SJSA1 (cell line): ENCODE measurements around the gene NPC1. TPM values are rescaled to one million over a fixed set of nuclear protein-coding genes. Genes with fewer than 3 reads are reported as not detected.

Source experiments
- DNase-seq, 2 experiments: peaks; one replicate each; pipeline ENCODE4 v3.0.0-alpha.2; 2015 to 2020; ENCODE audit warnings: low spot score in 2 of 2, low read depth in 1 of 2
- H3K27ac ChIP-seq: fragments of 250-450 bp; sonication (Bioruptor Pico); 2 replicates; pipeline ENCODE4 v1.5.1; 2020; ENCODE audit warnings: mild to moderate bottlenecking, moderate library complexity
- H3K27me3 ChIP-seq: fragments of 250-450 bp; sonication (Bioruptor Pico); replicated peaks from 2 replicates; pipeline ENCODE4 v1.5.1; 2020; ENCODE audit warnings: mild to moderate bottlenecking, moderate library complexity
- H3K36me3 ChIP-seq: fragments of 250-450 bp; sonication (Bioruptor Pico); 2 replicates; pipeline ENCODE4 v1.5.1; 2020; ENCODE audit warnings: mild to moderate bottlenecking
- H3K4me1 ChIP-seq: fragments of 250-450 bp; sonication (Bioruptor Pico); replicated peaks from 2 replicates; pipeline ENCODE4 v1.6.1; 2021; ENCODE audit warnings: mild to moderate bottlenecking
- H3K4me3 ChIP-seq: fragments of 250-450 bp; sonication (Bioruptor Pico); 2 replicates; pipeline ENCODE4 v1.5.1; 2020; ENCODE audit warnings: mild to moderate bottlenecking
- H3K9me3 ChIP-seq: fragments of 250-450 bp; sonication (Bioruptor Pico); replicated peaks from 2 replicates; pipeline ENCODE4 v1.5.1; 2020; ENCODE audit warnings: mild to moderate bottlenecking
- total RNA-seq: library from RNA; depleted of rRNA; stranded (reverse); fragments of >200 nt; shearing (Covaris generic); gene quantifications from 2 replicates; pipeline ENCODE4 v1.2.3, GENCODE V29; 2014; rRNA removed

Gene NPC1
- total RNA-seq, result 28.4 and 38.7 TPM in 2 replicates

DNA sequence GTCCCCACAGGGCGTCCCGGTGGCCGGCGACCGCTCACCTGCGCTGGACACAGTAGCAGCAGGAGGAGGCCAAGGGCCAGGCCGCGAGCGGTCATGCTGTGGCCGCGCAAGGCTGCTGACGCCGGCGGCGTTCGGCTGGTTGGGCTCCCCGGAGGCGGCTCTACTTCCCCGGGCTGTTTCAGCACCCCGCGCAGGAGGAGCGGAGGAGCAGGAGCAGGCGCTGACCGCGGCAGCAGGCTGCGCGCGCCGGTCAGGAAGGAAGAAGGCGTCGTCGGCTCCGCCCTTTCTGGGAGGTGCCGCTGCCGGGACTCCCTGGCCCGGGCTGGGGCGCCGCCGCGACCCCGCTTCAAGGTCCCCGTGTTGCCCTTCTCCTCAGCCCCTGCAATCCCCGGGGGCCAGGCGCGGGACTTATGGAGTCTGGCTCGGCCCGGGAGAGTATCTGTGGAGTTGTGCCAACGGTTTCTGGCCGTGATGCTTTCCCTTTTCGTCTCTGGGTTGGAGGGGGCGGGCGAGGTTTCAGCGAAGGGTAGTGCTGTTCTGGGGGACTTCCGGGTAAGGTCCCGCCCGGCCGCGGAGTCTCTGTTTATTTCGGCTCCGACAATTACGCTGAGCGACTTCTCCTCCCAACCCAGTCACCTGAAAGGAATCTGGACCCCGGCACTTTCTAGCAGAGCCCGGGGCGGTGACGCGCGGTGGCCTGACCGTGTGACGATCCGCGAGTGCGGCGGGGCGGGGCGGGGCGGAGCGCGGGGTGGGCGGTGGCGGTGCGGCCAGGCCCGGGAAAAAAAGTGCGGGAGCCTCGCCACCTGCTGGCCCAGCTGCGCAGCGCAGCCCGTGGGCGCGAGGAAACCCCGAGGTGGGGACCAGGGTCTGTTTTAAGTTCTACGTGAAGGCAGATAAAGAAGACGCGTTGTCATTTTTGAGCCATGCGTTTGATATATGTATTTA, at the start of gene NPC1:
Gene NPC1, minus strand, starts transcription at position 258 of the 948 bp plus-strand sequence. Its CDS starts 163 bp downstream, at position 95.
- Histone ChIP-seq H3K4me3 (peak within 1 kb of the TSS; percentile 77), H3K4me1 (peaks cover 33% of the 10 kb centered on the region)
- DNase-seq, result peak; percentile 98

DNA sequence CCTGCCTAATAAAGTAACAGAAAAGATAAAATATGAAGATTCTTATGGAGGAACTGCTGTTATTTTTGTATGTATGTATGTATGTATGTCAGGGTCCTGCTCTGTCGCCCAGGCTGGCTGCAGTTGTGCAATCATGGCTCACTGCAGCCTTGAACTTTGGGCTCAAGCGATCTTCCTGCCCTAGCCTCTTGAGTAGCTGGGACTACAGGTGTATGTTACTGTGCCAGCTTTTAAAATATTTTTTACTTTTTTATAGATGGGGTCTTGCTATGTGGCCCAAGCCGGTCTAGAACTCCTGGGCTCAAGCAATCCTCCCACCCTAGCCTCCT, 49.7 kb upstream of the NPC1 start:
- Histone ChIP-seq H3K36me3 (no peaks in the 10 kb centered on the region), H3K9me3 (no peaks in the 10 kb centered on the region), H3K27ac (no peak overlapping the region), H3K4me1 (no peaks in the 10 kb centered on the region), H3K27me3 (0 out of 2 replicates have a peak, but pooled peaks cover 3% of the 10 kb centered on the region), H3K4me3 (no peak overlapping the region)
- no peak for DNase-seq

More for the DNA sequence above, at the start of gene NPC1:
- Histone ChIP-seq H3K27ac (peak within 1 kb of the TSS; percentile 98), H3K36me3 (peaks cover 9% of the 10 kb centered on the region; the same call in 1 of the 2 replicates), H3K27me3 (no peaks in the 10 kb centered on the region), H3K9me3 (no peaks in the 10 kb centered on the region)

DNA sequence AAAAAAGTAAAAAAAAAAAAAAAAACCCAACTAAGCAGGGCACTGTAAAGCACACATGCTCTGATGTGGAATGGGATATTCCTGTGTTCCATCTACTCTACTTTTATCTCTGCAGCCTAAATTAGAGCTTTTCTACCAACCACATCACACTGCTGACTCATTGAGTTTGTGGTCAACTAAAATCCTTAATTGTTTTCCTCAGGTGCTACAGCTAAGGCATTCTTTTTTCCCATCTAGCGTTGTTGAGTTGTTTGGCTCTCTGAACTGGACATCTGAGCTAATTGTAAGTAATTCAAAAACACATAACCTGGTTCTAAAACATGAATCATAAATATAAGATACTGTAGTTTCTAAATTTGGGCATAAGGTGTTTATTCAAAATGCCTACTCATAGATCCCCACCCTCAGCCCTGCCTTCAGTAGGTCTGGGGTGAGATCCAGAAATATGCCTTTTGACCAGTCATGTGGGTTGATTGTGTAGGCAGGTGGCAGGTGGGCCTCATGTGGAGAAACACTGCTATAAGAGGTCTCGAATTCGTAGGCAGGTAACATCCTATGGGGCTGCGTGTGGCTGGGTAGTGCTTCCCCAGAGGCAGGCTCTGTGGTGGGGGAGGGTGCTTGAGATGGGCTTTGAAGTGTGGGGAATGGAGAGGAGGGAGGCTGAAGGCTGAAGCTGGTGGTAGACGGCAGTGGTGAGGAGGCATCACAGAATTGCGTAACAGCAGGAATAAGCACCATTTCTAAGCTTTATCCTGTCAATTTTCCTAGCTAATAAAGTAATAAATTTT, 49.2 kb upstream of the NPC1 start:
- H3K4me3 ChIP-seq, result no peak overlapping the region
- no peaks in the 10 kb centered on the region for H3K9me3 ChIP-seq
- DNase-seq, result no peak
- 0 out of 2 replicates have a peak, but pooled peaks cover 3% of the 10 kb centered on the region for H3K27me3 ChIP-seq
- H3K27ac ChIP-seq, result no peak overlapping the region
- no peaks in the 10 kb centered on the region for H3K4me1 ChIP-seq
- no peaks in the 10 kb centered on the region for H3K36me3 ChIP-seq

DNA sequence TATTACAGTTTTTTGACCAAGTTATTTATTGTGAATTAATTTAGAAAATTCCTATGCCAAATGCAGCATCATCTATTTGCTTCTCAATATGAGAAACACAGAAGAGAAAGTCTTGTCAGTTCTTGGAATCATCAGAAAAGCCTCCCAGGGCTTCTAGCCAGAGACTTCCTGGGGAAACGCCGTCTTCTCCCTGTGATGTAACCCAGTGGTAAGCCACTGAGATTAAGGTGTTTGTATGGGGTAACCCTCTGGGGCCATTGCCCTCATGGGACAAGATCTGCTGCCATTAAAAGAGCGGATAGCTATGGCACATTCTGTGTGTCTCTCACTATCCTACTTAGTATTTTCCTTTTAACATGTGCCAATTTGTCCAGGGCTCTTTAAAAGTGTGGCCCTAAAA, 48.4 kb upstream of the NPC1 start:
- H3K27ac ChIP-seq, result no peak overlapping the region

DNA sequence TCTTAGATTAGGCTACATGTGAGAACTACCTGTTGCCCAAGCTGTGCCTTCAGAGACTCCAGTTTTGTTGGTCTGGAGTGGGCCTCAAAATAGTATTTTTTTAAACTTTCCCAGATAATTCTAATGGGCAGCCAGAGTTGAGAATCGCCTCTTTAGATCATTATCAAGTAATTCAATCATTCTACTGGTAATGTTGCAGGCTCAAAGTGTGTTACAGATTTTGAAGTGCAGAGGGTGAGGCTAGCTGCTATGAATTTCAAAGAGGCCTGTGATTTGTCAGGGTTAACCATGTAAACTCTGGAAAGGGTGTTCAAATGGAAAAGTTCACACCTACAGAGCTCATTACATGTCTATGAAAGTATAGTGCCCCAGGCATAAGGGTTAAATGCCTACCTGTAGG, 46.3 kb upstream of the NPC1 start:
- Histone ChIP-seq H3K9me3 (no peaks in the 10 kb centered on the region), H3K4me3 (no peak overlapping the region), H3K27ac (no peak overlapping the region), H3K27me3 (no peaks in the 10 kb centered on the region), H3K4me1 (peaks cover 1% of the 10 kb centered on the region), H3K36me3 (no peaks in the 10 kb centered on the region)
- no peak for DNase-seq

More for the DNA sequence above, 48.4 kb upstream of the NPC1 start:
- Histone ChIP-seq H3K4me1 (no peaks in the 10 kb centered on the region), H3K27me3 (0 out of 2 replicates have a peak, but pooled peaks cover 3% of the 10 kb centered on the region), H3K4me3 (no peak overlapping the region), H3K9me3 (no peaks in the 10 kb centered on the region), H3K36me3 (no peaks in the 10 kb centered on the region)
- no peak for DNase-seq

DNA sequence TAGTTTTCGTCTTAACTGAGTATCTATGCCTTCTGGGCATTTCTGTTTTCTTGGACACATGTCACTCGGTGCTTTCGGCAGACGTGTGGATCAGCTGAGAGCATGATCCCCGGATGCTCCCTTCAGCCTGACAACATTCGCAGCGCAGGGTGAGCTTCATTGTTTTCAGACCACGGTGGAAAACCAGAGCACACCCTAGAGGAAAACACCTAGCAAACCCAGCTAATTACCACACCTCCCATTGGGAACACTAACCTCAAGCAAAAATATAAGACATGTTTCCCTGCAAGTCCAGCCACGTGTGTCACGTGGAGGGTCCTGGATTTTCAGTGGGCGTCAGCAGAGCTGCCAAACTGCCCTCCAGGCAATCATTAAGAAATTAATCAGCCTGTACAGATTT, 45.4 kb upstream of the NPC1 start:
- H3K9me3 ChIP-seq, result no peaks in the 10 kb centered on the region
- DNase-seq, result no peak
- no peak overlapping the region for H3K27ac ChIP-seq
- H3K27me3 ChIP-seq, result no peaks in the 10 kb centered on the region
- H3K4me1 ChIP-seq, result peaks cover 10% of the 10 kb centered on the region
- no peaks in the 10 kb centered on the region for H3K36me3 ChIP-seq
- H3K4me3 ChIP-seq, result no peak overlapping the region

DNA sequence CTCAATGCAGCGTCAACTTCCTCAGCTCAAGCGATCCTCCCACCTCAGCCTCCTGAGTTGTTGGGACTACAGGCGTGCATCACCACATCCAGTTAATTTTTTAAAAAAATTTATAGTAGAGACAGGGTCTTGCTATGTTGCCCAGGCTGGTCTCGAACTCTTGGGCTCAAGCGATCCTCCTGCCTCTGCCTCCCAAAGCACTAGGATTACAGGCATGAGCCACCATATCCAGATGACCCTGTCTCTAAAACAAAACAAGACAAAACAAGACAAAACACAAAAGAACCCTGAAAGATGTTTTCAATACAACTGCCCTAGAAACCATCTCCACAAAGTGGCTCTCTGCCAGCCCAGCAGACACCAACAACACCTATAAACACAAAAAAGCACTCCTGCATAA, 45.0 kb upstream of the NPC1 start:
- H3K27me3 ChIP-seq, result no peaks in the 10 kb centered on the region
- no peak for DNase-seq
- no peaks in the 10 kb centered on the region for H3K36me3 ChIP-seq
- no peaks in the 10 kb centered on the region for H3K9me3 ChIP-seq
- H3K27ac ChIP-seq, result no peak overlapping the region
- H3K4me1 ChIP-seq, result peaks cover 14% of the 10 kb centered on the region
- no peak overlapping the region for H3K4me3 ChIP-seq

DNA sequence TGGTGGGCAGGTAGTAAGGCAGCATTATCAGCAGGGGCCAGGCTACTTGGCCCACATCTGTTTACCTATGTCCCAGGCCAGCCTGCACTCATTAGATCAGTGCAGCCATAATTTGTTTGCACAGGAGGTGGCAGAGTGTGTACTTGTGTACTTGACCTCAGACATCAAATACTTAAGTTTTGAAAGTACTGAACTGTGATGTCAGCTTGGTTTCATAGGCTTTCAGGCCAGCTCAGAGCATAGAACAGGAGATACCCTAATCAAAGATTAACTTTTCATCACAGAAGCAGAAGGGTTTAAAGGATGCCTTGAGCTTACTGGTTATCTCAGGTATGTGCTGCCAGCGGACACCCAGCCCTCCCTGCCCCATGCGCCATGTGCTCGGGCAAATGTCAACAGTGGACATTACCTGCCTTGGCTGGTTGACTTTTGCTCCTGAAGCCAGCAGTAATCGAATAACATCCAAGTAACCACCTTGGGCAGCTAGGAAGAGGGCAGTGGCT, 43.2 kb upstream of the NPC1 start:
- Histone ChIP-seq H3K4me1 (peaks cover 14% of the 10 kb centered on the region), H3K9me3 (no peaks in the 10 kb centered on the region), H3K27ac (no peak overlapping the region), H3K4me3 (no peak overlapping the region), H3K27me3 (no peaks in the 10 kb centered on the region), H3K36me3 (no peaks in the 10 kb centered on the region)
- DNase-seq, result no peak

DNA sequence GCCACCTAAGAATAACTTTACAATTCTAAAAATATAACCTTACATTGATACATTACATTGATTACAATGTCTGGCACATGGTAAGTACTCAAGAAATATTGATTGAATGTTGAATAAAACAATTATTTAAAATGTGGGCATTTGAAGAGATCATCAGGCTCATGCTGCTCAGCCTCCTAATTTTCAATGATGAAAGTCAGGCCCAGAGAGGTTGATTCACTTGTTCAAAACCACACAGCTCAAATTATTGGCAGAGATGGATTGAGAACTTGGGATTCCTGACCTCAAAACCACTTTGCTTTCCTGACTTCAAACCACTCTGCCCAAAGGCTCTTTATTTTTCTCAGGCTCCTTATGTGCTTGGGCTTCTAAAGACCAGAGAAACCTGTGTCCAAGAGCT, 41.7 kb upstream of the NPC1 start:
- Histone ChIP-seq H3K27ac (no peak overlapping the region), H3K4me1 (peaks cover 14% of the 10 kb centered on the region), H3K9me3 (no peaks in the 10 kb centered on the region), H3K4me3 (no peak overlapping the region), H3K36me3 (no peaks in the 10 kb centered on the region), H3K27me3 (no peaks in the 10 kb centered on the region)
- DNase-seq, result no peak

DNA sequence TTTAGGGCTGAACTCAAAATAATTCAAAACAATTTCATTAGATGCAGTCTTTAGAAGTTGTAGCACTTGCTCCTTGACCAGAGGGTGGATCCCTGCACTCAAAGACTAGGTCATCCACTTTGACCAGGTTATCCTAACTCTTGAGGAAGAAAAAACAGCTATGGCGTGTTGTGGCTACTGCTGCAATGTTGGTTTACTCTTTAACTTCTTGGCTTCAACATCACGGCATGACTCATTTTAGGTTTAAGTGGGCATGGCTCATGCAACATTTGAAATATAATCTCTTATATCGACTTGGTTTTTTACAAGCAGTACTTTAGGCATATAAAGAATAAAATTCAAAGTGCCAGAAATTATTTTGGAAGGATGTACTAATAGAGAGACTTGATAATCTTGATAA, 41.0 kb upstream of the NPC1 start:
- Histone ChIP-seq H3K27ac (no peak overlapping the region), H3K36me3 (no peaks in the 10 kb centered on the region), H3K27me3 (no peaks in the 10 kb centered on the region), H3K9me3 (no peaks in the 10 kb centered on the region), H3K4me1 (peaks cover 14% of the 10 kb centered on the region), H3K4me3 (no peak overlapping the region)
- peak in 1 of 2 experiments; percentile 20 for DNase-seq

DNA sequence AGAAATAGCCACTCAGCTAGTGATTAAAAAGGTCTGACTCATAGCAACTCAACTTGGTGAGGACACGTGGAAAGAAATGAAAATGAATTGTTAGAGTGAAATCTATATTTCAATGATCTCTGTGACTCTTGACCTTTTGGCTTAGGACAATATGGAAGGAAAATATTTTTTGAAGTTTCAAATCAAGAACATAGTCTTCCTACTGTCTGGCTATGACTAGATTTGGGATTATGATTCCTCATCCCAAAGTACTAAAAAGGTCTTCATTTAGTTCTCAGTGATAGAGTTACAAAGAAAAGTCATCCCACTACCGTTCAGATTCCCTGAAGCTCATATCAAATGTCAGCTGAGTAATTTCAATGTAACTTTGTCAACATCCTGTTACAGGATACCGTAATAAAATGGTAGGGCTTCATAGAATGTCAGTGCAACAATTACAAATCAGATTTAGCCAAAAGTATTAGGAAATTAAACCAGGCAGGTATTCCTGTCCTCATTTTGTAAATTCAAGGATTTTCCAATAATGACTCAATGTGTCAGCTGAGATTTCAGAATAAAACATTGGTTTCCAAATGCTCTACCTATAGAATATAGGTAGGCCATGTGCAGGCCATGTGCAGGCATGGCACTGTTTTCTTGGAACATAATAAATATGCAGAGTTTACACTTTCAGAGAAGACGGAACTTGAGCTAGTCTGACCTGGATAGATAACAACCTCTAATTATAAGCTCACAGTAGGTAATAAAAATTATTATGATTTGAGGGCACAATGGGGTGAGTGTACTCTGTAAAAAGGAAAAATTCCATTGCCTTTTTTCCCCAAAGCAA, 40.4 kb upstream of the NPC1 start:
- DNase-seq, result no peak
- H3K4me1 ChIP-seq, result peaks cover 14% of the 10 kb centered on the region
- no peak overlapping the region for H3K4me3 ChIP-seq
- H3K27ac ChIP-seq, result no peak overlapping the region
- 0 out of 2 replicates have a peak, but pooled peaks cover 5% of the 10 kb centered on the region for H3K27me3 ChIP-seq
- H3K9me3 ChIP-seq, result no peaks in the 10 kb centered on the region
- no peaks in the 10 kb centered on the region for H3K36me3 ChIP-seq

DNA sequence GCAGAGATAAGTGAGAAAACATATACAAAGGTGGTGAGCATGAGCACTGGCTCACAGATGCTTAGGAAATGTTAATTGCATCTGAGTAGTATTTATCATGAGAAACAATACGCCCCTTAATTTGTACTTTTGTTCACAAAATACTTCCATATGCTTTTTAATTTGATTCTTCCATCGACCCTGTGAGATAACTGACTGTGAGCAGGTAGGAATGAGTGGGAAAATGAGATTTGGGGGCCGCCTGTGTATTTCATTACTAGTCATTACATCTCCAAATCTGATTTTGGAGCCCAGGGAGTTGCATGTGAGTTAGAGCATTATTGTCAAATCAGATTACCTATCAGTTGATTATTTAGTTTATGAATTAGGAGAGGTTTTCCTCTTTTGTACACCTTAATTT, 36.7 kb upstream of the NPC1 start:
- no peak overlapping the region for H3K27ac ChIP-seq
- H3K4me3 ChIP-seq, result no peak overlapping the region
- H3K4me1 ChIP-seq, result peaks cover 22% of the 10 kb centered on the region
- H3K36me3 ChIP-seq, result no peaks in the 10 kb centered on the region
- peaks cover 33% of the 10 kb centered on the region for H3K27me3 ChIP-seq
- no peak for DNase-seq
- H3K9me3 ChIP-seq, result no peaks in the 10 kb centered on the region

DNA sequence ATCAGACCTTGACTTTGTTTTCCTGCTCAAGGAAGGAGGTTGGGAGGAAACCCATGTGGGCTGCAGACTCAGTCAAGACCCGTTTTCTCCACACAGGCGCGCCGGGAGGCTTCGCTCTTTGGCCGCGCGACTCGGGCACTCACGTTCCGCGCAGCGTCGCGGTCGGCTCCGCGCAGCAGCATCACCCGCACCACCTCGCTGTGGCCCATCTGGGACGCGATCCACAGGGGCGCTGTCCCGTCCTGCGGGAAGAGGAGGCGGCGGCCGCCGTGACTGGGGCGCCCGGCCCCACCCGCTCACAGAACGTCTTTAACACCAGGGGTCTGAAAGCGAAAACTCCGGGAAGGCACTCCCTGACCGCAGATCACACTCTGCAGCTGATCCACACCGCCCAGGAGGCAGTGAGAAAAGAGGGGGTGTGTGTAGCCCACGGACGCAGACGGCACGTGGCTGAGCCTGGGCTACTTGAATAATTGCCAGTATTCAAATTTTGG, 33.1 kb upstream of the NPC1 start:
- Histone ChIP-seq H3K36me3 (no peaks in the 10 kb centered on the region), H3K9me3 (no peaks in the 10 kb centered on the region), H3K4me3 (peak overlapping the region; percentile 12; the same call in 1 of the 2 replicates), H3K27me3 (peaks cover 33% of the 10 kb centered on the region), H3K4me1 (peaks cover 7% of the 10 kb centered on the region), H3K27ac (no peak overlapping the region)
- DNase-seq, result no peak
